ENCODE measurements around the gene ZNF433. TPM values are rescaled to one million over a fixed set of nuclear protein-coding genes. Genes with fewer than 3 reads are reported as not detected.
A peak's percentile ranks its signal among the peaks of the same experiment; 100 is the strongest.

ZNF433 gene
- total and polyA plus RNA-seq, 10 donors: 2.4 to 7.7 (median 4.6) TPM

GRCh38 chr19:12052497-12053169 is 17.2 kb upstream of the ZNF433 start, which contains the start of gene ZNF878:
ZNF878 (minus strand) TSS chr19:12052961; CDS start chr19:12052801, 160 bp downstream.
- TF ChIP-seq POLR2A (IDR thresholded peaks at IDR 0.05) (peak in 1 of 3 donors; percentile 63), POLR2AphosphoS5 (IDR thresholded peaks at IDR 0.05) (peak; percentile 73 to 91 (median 87)), CTCF (IDR thresholded peaks at IDR 0.05 in 8 of 11, conservative IDR thresholded peaks at IDR 0.05 in 3 of 11) (no peak)
- Histone ChIP-seq H3K36me3 (no peaks in the 10 kb centered on the region), H3K9me3 (peaks cover 0 to 5% (median 0%) of the 10 kb centered on the region in 8 donors), H3K27ac (peak within 1 kb of the TSS in 7 of 8 donors; percentile 20 to 73 (median 65)), H3K27me3 (replicated peaks in 1 of 7) (peaks cover 0 to 30% (median 0%) of the 10 kb centered on the region in 7 donors), H3K4me1 (peaks cover 4 to 23% (median 16%) of the 10 kb centered on the region in 6 donors), H3K4me3 (peak within 1 kb of the TSS; percentile 28 to 80 (median 54))
- peak; percentile 90 for DNase-seq
- WGBS, 5 donors: 1% methylated on average over 31 to 46 of the region's 46 CpGs
- intact Hi-C loops (cut with DNase I; ENCODE audit: low total_unique reads): no loop called here

GRCh38 chr19:12052091-12052496 is 16.6 kb upstream of the ZNF433 start:
- 1 to 2% (median 2%) methylated on average over 14 of the region's 14 CpGs for WGBS, 5 donors
- DNase-seq: no peak
- TF ChIP-seq CTCF (IDR thresholded peaks at IDR 0.05 in 8 of 11, conservative IDR thresholded peaks at IDR 0.05 in 3 of 11): no peak
- no peak for TF ChIP-seq POLR2AphosphoS5 (IDR thresholded peaks at IDR 0.05)
- TF ChIP-seq POLR2A (IDR thresholded peaks at IDR 0.05): no peak
- H3K9me3 ChIP-seq: peaks cover 0 to 5% (median 0%) of the 10 kb centered on the region in 8 donors
- peak overlapping the region in 4 of 8 donors; percentile 65 to 73 (median 70) for H3K27ac ChIP-seq
- intact Hi-C loops (cut with DNase I; ENCODE audit: low total_unique reads): no loop called here
- no peaks in the 10 kb centered on the region for H3K36me3 ChIP-seq
- peaks cover 4 to 23% (median 16%) of the 10 kb centered on the region in 6 donors for H3K4me1 ChIP-seq
- peaks cover 0 to 30% (median 0%) of the 10 kb centered on the region in 7 donors for H3K27me3 ChIP-seq (replicated peaks in 1 of 7)
- peak overlapping the region; percentile 28 to 80 (median 54) for H3K4me3 ChIP-seq

GRCh38 chr19:12047868-12048267 is 12.4 kb upstream of the ZNF433 start:
- no peak for DNase-seq
- H3K36me3 ChIP-seq: peaks cover 0 to 26% (median 0%) of the 10 kb centered on the region in 6 donors
- intact Hi-C loops (cut with DNase I; ENCODE audit: low total_unique reads): no loop called here
- H3K4me3 ChIP-seq: no peak overlapping the region
- H3K27me3 ChIP-seq (replicated peaks in 1 of 7): peaks cover 0 to 9% (median 0%) of the 10 kb centered on the region in 7 donors
- WGBS, 5 donors: 94 to 100% (median 97%) methylated on average over 2 of the region's 2 CpGs
- H3K27ac ChIP-seq: no peak overlapping the region
- no peak for TF ChIP-seq POLR2AphosphoS5 (IDR thresholded peaks at IDR 0.05)
- TF ChIP-seq POLR2A (IDR thresholded peaks at IDR 0.05): no peak
- no peak for TF ChIP-seq CTCF (IDR thresholded peaks at IDR 0.05 in 8 of 11, conservative IDR thresholded peaks at IDR 0.05 in 3 of 11)
- H3K4me1 ChIP-seq: peaks cover 4 to 17% (median 10%) of the 10 kb centered on the region in 6 donors
- H3K9me3 ChIP-seq: peaks cover 15 to 45% (median 35%) of the 10 kb centered on the region in 8 donors

- intact Hi-C loops (cut with DNase I; ENCODE audit: low total_unique reads): no loop called here
- no peak overlapping the region for H3K4me3 ChIP-seq
- peaks cover 15 to 72% (median 59%) of the 10 kb centered on the region in 8 donors for H3K9me3 ChIP-seq
- TF ChIP-seq POLR2AphosphoS5 (IDR thresholded peaks at IDR 0.05) (no peak), CTCF (IDR thresholded peaks at IDR 0.05 in 8 of 11, conservative IDR thresholded peaks at IDR 0.05 in 3 of 11) (no peak), POLR2A (IDR thresholded peaks at IDR 0.05) (no peak)
- H3K36me3 ChIP-seq: peaks cover 0 to 26% (median 0%) of the 10 kb centered on the region in 6 donors
- no peaks in the 10 kb centered on the region for H3K27me3 ChIP-seq (replicated peaks in 1 of 7)
- H3K4me1 ChIP-seq: no peaks in the 10 kb centered on the region
- 94 to 97% (median 95%) methylated on average over 5 of the region's 5 CpGs for WGBS, 5 donors
- no peak for DNase-seq
- no peak overlapping the region for H3K27ac ChIP-seq
Measured at GRCh38 chr19:12043752-12044422, 8.4 kb upstream of the ZNF433 start.

Data from spleen (tissue), 11 donors.